ENCODE measurements around the gene SELENOO.

DNA sequence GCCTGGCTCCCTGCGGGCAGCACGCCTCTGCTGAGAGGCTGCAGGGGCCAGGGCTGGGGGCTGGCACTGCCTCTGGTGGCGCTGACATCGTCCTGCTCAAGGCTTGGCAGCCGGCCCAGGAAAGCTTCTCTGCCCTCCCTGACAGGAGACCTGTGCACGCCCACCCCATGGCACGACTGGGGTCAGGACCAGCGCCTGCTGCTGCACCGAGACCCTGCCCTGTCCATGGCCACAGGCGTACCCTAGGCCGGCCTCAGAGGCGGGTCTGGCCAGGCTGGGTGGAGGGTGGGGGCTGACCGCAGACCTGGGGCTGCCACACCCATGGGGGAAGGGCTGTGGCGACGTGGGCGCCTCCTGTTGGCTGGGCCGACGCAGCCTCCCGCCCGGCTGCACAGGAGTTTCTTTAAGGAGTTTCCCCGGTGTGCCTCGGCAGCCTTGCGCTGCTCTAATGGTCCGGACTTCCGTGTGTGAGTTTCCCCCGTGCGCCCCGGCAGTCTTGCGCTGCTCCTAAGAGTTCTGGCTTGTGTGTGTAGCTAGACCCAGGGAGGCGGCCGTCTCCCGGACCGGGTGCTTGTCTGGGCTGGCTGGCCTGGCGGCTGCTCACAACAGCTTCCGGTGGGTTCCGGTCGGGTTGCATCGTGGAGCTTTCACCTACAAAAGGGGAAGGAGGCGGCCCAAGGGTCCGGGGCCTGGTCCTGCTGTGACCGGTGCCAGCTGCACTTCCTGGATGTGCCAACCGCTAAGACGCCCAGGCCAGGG lies 10.4 kb upstream of the SELENOO start:
- TF ChIP-seq, protein P1, sequence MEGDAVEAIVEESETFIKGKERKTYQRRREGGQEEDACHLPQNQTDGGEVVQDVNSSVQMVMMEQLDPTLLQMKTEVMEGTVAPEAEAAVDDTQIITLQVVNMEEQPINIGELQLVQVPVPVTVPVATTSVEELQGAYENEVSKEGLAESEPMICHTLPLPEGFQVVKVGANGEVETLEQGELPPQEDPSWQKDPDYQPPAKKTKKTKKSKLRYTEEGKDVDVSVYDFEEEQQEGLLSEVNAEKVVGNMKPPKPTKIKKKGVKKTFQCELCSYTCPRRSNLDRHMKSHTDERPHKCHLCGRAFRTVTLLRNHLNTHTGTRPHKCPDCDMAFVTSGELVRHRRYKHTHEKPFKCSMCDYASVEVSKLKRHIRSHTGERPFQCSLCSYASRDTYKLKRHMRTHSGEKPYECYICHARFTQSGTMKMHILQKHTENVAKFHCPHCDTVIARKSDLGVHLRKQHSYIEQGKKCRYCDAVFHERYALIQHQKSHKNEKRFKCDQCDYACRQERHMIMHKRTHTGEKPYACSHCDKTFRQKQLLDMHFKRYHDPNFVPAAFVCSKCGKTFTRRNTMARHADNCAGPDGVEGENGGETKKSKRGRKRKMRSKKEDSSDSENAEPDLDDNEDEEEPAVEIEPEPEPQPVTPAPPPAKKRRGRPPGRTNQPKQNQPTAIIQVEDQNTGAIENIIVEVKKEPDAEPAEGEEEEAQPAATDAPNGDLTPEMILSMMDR (IDR thresholded peaks at IDR 0.05) = peak; percentile 68
- no peak for TF ChIP-seq ZFX (IDR thresholded peaks at IDR 0.05; ENCODE audit: borderline replicate concordance)
